AG04450 (cell line): ENCODE data around the gene STXBP1. TPM values are rescaled to one million over a fixed set of nuclear protein-coding genes. Genes with fewer than 3 reads are reported as not detected.

Experiments
- CTCF ChIA-PET: fragments of 300-600, 350-600 bp; formaldehyde crosslinking; extraction: SDS; loops from one replicate; lab custom pipeline; 2022; ENCODE audit warnings: antibody characterized with exemption, inconsistent platforms; lab: Charles Lee
- POLR2A ChIA-PET: fragments of 350-600 bp; formaldehyde crosslinking; extraction: SDS; loops from one replicate; lab custom pipeline; 2021; ENCODE audit warnings: antibody characterized with exemption, inconsistent platforms; lab: Yijun Ruan, JAX
- DNase-seq: peaks from one replicate; pipeline ENCODE4 v3.0.0-alpha.2; 2011; ENCODE audit warnings: low read depth, low spot score
- H3K27ac ChIP-seq: one replicate; pipeline ENCODE4 v1.5.1; 2012; ENCODE audit warnings: low read depth, low read length, control low read depth
- H3K27me3 ChIP-seq: one replicate; pipeline ENCODE4 v1.6.0; 2012; ENCODE audit warnings: low read length; ENCODE audit not compliant: control insufficient read depth, insufficient read depth
- H3K4me3 ChIP-seq: 2 replicates; pipeline ENCODE4 v1.5.1; 2011; ENCODE audit warnings: mild to moderate bottlenecking, low read depth, low read length, control low read depth
- H3K9me3 ChIP-seq: 2 replicates; pipeline ENCODE4 v1.5.1; 2012; ENCODE audit warnings: low read length; ENCODE audit not compliant: control insufficient read depth, insufficient read depth
- CTCF ChIP-seq: IDR thresholded peaks from 2 replicates; pipeline ENCODE4 v1.5.1; 2011; ENCODE audit warnings: low read depth, low read length, control low read depth, inconsistent platforms
- polyA plus RNA-seq: library from polyadenylated mRNA; depleted of rRNA; stranded (reverse); fragments of >200 nt; gene quantifications from 2 replicates; pipeline ENCODE4 v1.2.3, GENCODE V29; 2011

STXBP1 gene
- polyA plus RNA-seq, 1 experiment = 19.8 TPM

GRCh38 chr9:127734747-127735529 lies 122.9 kb downstream of the STXBP1 start, which contains the start of gene TOR2A:
TSS of gene TOR2A (minus strand) at chr9:127735294. CDS start at chr9:127735270, 24 bp downstream.
- Histone ChIP-seq H3K27me3 (no peaks in the 10 kb centered on the region), H3K4me3 (peak within 1 kb of the TSS; percentile 72), H3K27ac (peak within 1 kb of the TSS; percentile 21), H3K9me3 (no peaks in the 10 kb centered on the region)
- ChIA-PET POLR2A (interaction anchor here (0.5 to 1.5 kb wide), 12 partner anchors 12 to 376 kb away, joined by 3 to 9 read pairs (median 4); partner anchors contain the start of genes CDK9, PTRH1, ST6GALNAC4 and STXBP1), CTCF (interaction anchor here (0.6 to 2.4 kb wide), 71 partner anchors 9 to 459 kb away, joined by 3 to 62 read pairs (median 5); partner anchors contain the start of genes ENG, PTRH1, SH2D3C and ST6GALNAC4)
- TF ChIP-seq CTCF = peak; percentile 90
- peak; percentile 91 for DNase-seq

- Histone ChIP-seq H3K9me3 (no peaks in the 10 kb centered on the region), H3K27ac (no peak overlapping the region), H3K27me3 (no peaks in the 10 kb centered on the region), H3K4me3 (no peak overlapping the region)
- ChIA-PET POLR2A (interaction anchor here (1.4 to 1.5 kb wide), 3 partner anchors 20 to 146 kb away, joined by 4 to 9 read pairs (median 5); partner anchors contain the start of genes CDK9, PTRH1 and TTC16), CTCF (interaction anchor here (0.6 to 2.4 kb wide), 25 partner anchors 12 to 272 kb away, joined by 3 to 62 read pairs (median 6); partner anchors contain the start of genes SH2D3C and ST6GALNAC4)
- no peak for TF ChIP-seq CTCF
- no peak for DNase-seq
Measured at GRCh38 chr9:127735530-127736185, 123.6 kb downstream of the STXBP1 start.

- POLR2A ChIA-PET = no interaction called here
- no peak for TF ChIP-seq CTCF
- CTCF ChIA-PET = no interaction called here
- H3K27me3 ChIP-seq = no peaks in the 10 kb centered on the region
- no peaks in the 10 kb centered on the region; the same call in 1 of the 2 replicates for H3K9me3 ChIP-seq
- no peak overlapping the region for H3K27ac ChIP-seq
- no peak overlapping the region for H3K4me3 ChIP-seq
- DNase-seq = no peak
Measured at GRCh38 chr9:127738666-127739065, 126.6 kb downstream of the STXBP1 start.

GRCh38 chr9:127739614-127740330 lies 127.7 kb downstream of the STXBP1 start:
- Histone ChIP-seq H3K27me3 (no peaks in the 10 kb centered on the region), H3K27ac (no peak overlapping the region), H3K4me3 (no peak overlapping the region), H3K9me3 (no peaks in the 10 kb centered on the region; the same call in 1 of the 2 replicates)
- DNase-seq = no peak
- ChIA-PET CTCF (interaction anchor here (0.8 to 1.4 kb wide), 3 partner anchors 45 to 182 kb away, joined by 4 to 6 read pairs (median 5); no protein-coding TSS in a partner anchor), POLR2A (no interaction called here)
- no peak for TF ChIP-seq CTCF
